HG03520 (cell line): ENCODE measurements around the gene ZNF35.

Source experiments
- ATAC-seq: cut with Tn5 transposase; IDR thresholded peaks from one replicate; pipeline ENCODE4 v1.9.1; 2021; ENCODE audit warnings: mild to moderate bottlenecking, moderate library complexity; ENCODE audit not compliant: unreplicated experiment

Gene ZNF35

DNA sequence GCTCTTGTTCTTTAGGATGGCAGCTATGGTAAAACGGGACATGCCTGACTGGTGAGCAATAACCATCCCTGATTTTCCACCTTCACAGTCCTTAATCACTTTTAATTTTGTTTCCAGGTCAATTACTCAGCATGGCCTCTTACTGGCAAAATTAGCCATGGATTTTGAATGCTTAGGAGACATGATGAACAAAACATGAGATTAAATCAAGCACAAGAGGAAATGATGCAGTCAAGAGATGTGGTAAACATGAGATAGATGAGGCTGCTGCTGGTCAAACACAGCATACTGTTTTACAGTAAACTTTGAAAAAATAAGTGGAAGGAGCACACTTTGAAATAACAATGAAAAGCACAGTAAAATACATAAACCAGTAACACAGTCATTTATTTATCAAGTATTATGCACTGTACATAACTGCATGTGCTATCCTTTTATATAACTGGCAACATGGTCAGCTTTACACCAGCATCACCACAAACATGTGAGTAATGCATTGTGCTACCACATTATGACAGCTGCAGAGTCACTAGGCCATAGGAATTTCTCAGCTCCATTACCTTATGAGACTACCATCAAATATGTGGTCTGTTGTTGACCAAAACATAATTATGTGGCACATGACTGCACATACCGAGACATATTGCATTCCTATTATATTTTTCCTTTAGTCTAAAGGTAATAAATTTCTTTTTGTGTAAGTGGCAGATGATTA is 33.8 kb downstream of the ZNF35 start:
- no peak for ATAC-seq

DNA sequence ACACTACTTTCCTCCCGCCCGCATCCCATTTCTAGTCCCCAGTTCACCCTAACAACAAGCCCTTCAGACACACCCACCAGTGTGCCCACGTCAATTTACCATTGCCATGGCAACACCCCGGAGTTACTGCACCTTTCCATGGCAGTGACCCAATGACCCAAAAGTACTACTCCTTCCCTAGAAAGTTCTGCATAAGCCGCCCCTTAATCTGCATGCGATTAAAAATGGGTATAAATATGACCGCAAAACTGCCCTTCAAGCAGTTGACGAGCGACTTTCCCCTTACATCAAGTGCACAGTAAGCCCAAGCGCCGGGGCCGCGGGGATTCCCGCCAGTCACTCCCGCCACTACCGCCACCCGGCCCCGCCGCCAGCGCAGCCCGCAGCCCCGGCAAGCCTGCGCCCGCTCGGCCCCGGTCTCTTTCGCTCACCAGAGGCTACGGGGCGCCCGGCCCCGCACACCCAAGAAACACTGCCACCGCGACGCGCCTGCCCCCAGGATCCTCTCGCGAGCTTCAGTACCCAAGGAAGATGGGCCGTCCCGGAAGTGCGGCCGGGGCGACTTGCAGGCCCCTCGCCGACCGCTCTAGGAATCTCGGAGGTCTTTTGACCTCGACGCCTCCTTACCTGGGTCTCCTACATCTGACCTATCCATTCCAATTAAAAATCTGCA is 36.7 kb downstream of the ZNF35 start:
- ATAC-seq, result peak; percentile 89

DNA sequence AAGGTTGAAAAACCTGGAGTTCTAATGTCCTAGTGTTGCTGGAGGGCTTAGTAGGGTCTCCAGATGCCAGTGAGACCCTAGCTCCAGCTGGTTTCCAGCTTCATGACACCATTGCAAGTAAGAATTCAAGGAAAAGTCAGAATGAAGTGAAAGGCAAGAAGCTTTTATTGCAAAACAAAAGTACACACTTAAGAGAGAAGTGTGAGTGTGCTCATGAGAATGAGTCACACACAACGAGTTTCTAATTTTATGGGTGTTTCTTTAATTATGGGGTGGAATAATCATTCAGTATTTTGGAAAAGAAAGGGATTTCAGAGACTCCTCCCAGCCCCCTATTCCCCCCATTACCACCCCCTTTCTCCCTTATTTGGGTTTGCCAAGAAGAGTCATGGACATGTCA is 39.4 kb downstream of the ZNF35 start:
- ATAC-seq, result no peak
